Choroid plexus epithelial cell (primary cell): Measurements from ENCODE around the gene OR52D1.

ENCODE experiments used
- DNase-seq: peaks from one replicate; pipeline ENCODE4 v3.0.0-alpha.2; 2010; ENCODE audit warnings: low read depth
- H3K4me3 ChIP-seq: 2 replicates; pipeline ENCODE4 v1.5.1; 2011; ENCODE audit warnings: low read depth, mild to moderate bottlenecking, control low read depth, low read length, moderate library complexity
- CTCF ChIP-seq: conservative IDR thresholded peaks from 2 replicates; pipeline ENCODE4 v1.5.1; 2011; ENCODE audit warnings: low read depth, mild to moderate bottlenecking, control low read depth, inconsistent platforms, low read length, moderate library complexity

OR52D1 gene

GRCh38 chr11:5499671-5500070 is 11.2 kb downstream of the OR52D1 start:
- H3K4me3 ChIP-seq = no peak overlapping the region
- DNase-seq = no peak
- TF ChIP-seq CTCF = no peak

GRCh38 chr11:5500393-5500801 is 11.9 kb downstream of the OR52D1 start:
- no peak for DNase-seq
- no peak for TF ChIP-seq CTCF

GRCh38 chr11:5504403-5504921 is 16.0 kb downstream of the OR52D1 start:
- no peak for TF ChIP-seq CTCF
- no peak for DNase-seq
- no peak overlapping the region for H3K4me3 ChIP-seq

More at GRCh38 chr11:5500393-5500801, 11.9 kb downstream of the OR52D1 start:
- no peak overlapping the region for H3K4me3 ChIP-seq

GRCh38 chr11:5505363-5506048 is 17.0 kb downstream of the OR52D1 start:
- no peak overlapping the region for H3K4me3 ChIP-seq
- DNase-seq = no peak
- TF ChIP-seq CTCF = no peak

- no peak for TF ChIP-seq CTCF
- no peak overlapping the region for H3K4me3 ChIP-seq
- DNase-seq = no peak
These were observed 18.9 kb downstream of the OR52D1 start for GRCh38 chr11:5507177-5507932.

- no peak for TF ChIP-seq CTCF
- no peak overlapping the region for H3K4me3 ChIP-seq
- no peak for DNase-seq
These were observed 19.4 kb downstream of the OR52D1 start for GRCh38 chr11:5507933-5508305.
